HG02840 (cell line): ENCODE measurements around the gene FAT3.

Experiments used
- ATAC-seq: cut with Tn5 transposase; IDR thresholded peaks from one replicate; pipeline ENCODE4 v1.9.1; 2021; ENCODE audit warnings: mild to moderate bottlenecking, moderate library complexity, moderate number of reproducible peaks; ENCODE audit not compliant: unreplicated experiment, low FRiP score

Gene FAT3

DNA sequence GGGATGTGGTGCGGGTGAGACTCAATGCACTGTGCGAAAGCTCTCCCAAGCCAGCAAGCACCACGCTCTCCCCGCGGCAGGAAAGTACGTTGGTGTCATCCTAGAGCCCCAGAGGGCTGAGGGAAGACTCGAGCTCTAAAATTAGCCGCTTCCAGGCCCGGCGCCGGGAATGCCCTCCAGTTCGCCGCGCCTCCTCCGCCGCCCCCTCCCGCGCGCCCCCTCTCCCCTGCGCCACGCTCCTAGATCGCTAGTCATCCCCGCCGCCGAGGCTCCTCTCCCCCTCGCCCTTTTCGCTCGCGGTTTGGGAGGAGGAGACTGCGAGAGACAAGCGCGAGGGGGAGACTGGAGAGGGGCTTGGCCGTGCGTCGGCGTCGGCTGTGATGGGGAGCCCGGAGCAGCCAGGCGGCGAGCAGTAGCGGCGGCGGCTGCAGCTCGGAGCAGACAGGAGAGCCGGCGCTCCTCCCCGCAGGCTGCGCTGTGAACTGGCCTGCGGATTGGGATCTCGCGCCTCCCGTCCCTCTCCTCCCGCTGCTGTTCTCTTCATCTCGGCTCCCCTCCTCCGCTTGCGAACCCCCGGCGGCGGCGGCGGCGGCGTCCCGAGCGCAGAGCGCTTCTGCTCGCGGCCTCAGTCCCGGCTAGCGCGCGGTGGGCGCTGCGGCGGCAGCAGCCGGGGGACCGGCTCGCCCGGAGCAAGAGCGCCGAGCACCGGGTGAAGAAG is at the start of gene FAT3:
FAT3 (plus strand) TSS at position 412 of the 718 bp plus-strand sequence. CDS start 127,295 bp downstream, outside the sequence.
- no peak for ATAC-seq

DNA sequence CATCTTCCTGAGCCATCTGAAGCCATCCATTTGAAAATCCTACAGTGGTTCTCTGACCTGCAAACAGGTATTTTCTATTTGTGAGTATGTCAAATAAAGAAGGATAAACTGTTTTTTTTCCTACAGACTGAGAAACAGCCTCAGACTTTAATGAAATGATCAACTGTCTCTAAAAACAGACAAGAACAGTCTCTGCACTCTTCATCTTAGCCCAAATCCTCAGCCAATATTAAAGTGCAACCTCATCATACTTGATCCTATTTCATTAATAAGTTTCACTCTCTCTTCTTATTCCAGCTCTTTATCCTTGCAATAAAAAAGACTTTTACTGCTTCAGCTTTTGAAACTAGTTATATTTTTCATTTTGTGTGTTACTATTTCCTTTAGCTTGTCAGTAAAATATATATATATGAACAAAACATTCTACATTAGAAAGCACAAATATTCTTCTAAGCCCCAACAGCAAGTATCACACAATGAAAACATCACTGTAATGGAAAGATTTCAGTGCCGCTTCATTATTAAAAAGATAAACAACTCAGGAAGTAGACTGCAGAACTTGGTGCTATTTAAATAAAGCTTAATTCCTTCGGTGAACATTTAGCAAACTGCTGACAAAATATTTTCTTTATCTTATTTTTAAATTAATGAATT is 45.5 kb upstream of the FAT3 start:
- ATAC-seq: no peak

DNA sequence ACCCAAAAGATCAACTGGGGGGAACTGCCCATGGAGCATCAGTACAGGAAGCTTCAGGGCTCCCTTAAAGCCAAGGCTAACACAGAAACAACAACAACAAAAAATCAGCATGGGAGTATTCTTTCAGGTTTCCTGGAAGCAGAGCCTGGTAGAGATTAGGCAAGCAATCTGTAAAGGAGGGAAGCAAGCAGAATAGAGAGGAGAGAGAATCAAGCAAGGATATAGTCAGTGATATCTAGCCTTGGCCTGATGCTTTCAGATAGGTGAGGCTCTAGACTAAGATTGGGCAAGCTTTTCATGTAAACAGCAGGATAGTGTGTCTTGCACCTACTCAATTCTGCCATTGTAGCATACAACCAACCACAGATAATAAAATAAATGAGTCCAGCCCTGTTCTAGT is 44.4 kb upstream of the FAT3 start:
- no peak for ATAC-seq

DNA sequence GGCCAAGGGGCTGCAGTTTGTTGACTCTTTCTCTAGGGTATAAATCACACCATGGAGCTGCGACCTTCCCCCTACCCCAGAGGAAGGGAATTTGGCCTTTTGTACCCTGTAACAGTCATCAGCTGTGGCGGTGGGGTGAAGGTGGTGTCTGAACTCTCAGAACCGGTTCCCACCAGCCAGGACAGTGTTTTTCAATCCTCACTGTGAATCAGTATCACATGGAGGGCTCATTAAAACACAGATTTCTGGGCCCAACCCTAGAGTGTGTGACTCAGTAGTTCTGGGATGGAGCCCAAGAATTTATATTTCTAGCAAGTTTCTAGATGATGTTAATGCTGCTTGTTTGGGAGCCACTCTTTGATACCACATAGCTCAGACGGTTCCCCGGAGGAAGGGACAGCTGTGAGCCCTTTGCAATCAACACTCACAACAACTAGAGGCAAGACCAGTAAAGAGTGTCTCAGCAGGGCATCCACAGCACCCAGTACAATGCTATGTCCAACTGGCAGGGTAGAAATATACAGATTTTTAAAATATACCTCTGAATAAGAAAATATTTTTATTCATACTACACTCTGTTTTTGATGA is 43.9 kb upstream of the FAT3 start:
- no peak for ATAC-seq

DNA sequence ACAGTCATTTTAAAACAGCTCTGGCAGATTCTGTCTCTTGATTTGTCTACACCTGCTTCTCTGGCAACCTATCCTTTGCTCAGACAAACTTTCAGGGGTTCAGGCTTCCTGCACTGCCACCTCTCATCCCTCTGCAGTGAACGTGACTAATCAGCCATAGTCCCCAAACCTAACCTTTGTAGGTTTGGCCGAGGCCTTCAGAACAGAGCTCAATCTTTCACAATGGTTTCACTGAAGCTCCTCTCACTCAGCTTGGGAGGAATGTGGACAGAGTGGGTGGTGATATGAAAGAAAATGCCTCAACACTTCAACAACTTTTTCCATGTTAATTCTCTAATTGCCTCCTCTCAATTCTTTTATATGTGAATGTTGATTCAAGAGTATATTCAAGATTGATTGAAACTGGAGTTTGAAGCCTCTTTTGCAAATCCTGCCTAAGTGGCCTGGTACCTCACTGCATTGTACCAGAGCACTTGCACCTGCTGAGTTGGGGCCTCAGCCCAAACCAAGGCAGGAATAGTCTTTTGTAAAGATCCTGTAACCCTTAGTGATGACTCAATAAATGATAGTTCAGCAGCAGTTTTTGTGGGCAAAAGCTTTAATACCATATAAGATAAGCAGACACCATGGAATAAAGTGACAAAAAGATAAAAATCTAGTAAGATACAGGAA is 33.9 kb upstream of the FAT3 start:
- no peak for ATAC-seq

DNA sequence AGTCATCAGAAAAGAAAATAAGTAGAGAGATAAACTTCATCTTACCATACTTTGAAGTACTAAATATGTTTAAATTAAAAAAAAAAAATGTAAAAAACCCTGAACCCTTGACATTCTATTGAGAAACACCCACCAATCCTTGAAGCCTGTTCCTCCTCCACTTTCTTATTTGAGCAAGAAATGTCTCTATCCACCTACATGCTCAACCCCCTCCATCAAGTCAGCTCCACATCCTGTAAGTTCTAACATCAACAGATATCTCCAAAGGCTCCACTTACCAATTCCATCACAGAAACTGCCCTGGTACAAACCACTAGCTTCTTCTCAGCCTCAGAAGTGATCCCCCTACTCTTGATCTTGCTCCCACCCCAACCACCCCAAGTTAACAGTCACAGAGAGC is 32.5 kb upstream of the FAT3 start:
- no peak for ATAC-seq

DNA sequence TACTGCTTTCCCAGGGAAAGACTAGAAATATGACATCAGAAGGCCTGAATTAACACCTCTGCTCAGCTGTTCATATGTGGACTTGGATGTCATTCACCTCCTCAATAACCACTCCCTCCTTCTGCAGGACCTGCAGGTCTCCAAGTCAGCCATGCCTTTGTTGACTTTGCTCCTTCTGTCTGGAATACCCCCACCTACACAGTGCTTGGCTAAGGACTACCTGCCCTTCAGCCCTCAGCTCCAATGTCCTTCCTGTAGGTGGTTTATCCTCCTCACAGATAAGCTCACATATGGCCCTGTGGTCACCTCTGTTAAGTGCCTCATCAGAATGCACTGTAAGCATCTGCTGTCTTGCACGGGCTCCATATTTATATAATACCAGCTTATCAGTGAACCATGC is 26.4 kb upstream of the FAT3 start:
- no peak for ATAC-seq

DNA sequence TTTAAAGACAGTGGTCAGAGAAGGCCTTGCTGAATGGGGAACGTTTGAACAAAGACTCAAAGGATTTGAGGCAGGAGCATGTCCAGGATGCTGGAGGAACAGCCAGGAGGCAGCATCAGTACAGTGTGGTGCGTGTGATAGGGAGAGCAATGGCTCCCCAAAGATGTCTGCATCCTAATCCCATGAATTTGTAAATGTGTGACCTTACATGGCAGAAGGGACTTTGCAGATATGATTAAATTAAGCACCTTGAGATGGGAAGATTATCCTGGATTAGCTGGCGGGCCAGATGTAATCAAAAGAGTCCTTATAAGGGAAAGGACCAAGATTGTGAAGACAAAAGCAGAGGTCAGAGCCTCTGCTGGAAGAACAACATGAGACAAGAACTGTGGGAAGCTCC is 24.6 kb upstream of the FAT3 start:
- ATAC-seq: no peak

DNA sequence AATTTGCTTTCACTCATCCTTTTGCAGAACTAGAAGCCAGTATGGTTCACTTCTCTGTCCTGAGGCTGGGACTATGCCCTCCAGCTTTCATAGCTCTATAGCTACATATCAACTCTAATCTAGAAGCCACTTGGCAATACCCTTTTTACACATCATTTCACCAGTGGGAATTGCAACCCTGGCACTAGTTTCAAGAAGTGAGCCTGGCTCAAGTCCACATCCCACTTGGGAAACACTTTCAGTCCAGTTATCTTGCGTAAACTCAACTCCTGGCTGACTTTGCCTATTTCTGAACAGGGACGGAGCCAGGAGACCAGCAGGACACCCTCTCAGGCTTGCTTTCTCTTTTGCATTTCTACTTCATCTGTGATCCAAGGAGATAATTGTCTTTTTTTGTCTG is 19.9 kb upstream of the FAT3 start:
- no peak for ATAC-seq

DNA sequence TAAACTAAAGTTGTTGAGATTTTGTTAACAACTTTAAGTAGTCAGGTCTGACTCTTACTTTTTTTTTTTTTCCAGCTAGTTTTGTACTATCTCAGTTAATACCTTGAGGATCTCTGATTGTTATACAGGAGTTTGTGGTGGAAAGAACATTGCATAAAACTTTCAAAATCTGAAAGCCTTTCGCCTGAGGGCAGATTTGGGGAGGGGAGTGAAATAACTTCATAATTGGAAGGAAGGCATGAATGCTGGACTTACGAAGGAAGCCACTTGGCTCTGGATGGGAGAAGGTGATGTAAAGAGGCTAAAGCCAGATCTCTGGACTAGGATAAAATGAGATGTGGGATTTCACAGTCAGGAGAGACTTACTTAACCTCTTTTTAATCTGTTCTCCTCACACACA is 18.2 kb upstream of the FAT3 start:
- no peak for ATAC-seq

DNA sequence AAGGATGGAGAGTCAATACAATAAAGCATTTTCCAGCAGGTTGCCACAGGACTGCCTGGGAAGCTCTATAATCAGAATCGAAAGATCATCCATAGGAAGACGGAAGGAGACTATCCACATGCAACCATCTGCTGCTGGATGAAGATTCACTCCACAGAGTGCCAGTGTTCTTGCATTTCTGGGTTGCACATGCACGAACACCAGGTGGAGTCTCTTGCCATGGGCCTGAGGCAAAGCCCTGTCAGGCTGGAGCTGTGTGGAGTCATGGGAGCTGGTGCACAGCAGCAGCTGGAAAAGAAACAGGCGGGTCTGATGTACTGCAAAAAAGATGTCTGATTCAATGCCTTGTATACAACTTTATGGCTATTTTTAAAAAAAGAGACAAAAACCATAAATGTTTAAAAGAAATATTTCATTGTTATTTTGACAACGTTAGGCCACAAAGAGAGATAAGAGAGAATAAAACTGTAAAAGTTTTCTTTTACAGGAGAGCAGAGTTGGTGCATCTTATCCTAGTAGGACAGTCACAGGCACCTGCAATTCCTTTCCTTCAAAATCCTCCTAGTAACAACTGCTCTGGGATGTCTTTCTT is 12.9 kb upstream of the FAT3 start:
- ATAC-seq: no peak

DNA sequence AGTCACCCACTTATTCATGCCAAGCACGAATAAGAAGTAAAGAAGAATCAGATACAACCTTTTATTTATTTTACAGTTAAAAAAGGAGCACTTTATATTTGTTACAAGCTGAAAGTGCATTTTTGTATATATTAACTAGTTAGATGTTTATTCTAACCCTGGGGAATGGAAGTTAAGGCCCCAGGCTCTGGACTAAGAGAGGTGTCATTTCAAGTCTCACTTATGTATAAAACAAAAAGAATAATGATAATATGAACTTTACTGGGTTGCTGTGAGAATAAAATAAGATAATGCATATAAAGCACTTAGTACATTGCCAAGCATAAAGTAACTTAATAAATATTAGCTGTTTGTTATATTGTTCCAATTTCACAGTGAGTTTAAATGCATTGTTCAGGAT is 12.1 kb upstream of the FAT3 start:
- no peak for ATAC-seq

DNA sequence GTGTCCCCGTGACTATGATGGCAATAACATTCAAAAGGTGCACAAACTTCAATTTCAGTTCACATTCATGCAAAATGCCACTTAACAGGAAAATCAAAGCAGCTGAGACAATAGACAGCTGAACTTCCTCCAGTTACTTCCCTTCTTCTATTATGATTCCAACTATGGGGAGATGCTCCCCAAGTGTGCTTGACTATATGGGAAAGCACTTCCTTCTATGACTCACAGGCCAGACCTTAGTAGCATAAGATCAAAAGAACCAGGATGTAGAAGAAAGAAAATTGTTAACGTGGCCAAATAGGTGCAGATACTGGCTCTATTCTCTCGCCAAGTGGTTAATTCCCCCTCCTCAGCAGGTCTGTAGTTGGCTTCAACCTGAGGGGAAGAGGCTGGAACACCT is 7.8 kb upstream of the FAT3 start:
- no peak for ATAC-seq

DNA sequence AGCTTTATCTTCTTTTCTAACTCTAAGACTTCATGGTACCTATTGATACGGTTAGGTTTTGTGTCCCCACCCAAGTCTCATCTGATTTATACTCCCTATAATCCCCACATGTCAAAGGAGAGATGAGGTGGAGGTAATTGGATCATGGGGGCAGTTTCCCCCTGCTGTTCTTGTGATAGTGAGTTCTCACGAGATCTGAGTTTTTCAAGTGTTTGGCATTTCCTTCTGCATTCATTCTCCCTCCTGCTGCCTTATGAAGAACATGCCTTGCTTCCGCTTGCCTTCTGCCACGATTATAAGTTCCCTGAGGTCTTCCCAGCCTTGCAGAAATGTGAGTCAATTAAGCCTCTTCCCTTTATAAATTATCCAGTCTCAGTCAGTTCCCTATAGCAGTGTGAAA is 5.1 kb upstream of the FAT3 start:
- ATAC-seq: no peak

DNA sequence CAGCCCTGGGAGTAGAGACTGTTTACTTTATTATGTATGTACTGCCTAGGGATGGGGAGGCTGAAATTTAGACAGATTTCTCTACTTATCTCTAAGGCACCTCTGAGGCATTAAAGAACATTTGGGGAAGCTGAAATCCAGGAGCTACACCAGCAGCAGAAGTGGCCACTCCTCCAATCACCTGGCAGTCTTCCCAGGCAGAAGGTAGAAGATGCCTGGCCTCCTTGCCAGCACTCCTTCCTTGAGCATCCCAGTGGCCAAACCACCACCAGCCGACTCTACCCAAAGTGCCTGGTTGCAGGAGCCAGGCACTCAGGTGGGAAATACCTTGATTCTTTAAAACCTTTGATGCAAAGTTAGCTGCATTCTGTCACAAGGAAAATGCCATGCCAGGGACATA is 1.9 kb upstream of the FAT3 start:
- ATAC-seq: no peak

DNA sequence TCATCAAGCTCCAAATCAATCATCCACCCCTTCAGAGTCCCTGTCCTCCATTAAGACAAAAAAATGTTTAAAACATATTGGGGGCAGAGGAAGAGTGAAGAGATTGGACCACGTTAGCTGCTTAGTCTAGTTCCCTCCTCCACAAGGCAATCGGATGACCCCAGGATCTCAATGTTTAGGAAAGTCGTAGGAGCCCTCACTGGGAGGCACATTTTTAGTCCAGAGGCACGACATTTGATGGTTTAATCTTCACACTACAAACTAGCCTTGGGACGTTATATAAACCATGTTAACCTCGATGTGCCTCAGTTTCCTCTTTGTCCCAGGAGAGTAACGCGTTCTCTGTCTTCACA is 588 bp upstream of the FAT3 start:
- no peak for ATAC-seq

DNA sequence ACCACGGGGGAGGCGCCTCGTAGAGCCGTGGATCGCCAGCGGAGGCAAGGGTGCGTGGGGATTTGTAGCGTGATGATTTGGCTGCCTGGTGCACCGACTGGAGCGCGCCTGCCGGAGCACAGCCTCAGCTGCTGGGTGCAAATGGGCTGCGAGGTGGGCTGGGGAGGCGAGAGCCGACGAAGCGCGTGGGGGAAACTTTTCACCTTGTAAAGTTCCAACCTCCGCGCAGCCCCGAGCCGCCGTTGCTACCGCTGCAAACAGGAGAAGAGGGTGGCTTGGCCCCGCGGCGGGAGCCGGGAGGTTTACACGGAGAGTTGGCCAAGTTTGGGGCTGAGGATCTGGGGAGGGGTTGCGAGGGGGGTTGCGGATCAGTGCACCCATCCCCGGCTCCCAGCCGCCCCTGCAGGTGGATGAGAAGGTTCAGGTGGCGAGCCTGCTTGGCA is 528 bp downstream of the FAT3 start:
- no peak for ATAC-seq

DNA sequence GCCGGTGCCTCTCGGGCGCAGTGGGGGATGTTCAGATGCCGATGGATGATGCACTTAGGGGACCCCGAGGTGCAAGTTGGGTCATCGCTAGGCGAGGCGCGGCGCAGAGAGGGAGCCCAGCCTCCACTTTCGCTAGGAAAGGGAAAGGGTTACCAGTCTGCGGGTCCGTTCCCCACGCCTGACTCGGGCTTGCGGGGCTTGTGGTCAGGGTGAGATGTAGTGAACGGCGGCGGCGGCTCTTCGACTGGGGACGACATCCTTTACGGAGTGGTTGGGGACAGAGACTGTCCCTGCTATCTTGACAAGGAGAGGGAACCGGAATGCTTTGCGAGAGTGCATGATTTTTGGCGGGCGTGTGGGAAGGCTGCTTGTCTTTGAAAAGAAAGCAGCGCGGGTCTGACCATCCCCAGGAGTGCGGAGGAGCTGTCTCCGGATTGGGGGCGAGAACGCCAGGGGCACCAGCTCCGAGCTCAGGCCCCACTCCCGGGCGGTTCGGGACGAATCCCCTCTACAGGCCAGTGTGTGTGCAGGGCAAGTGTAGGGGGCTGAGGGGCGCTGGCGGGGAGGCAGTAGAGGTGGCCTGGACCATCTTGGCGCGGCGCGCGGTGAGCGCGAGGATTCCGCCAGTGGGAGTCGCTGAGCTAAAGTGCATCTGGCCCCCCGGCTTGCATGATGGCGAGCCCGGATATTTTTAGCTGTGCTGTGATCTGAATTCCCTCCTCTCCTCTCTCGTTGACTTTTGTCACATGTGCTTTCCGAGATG is 1.1 kb downstream of the FAT3 start:
- no peak for ATAC-seq

DNA sequence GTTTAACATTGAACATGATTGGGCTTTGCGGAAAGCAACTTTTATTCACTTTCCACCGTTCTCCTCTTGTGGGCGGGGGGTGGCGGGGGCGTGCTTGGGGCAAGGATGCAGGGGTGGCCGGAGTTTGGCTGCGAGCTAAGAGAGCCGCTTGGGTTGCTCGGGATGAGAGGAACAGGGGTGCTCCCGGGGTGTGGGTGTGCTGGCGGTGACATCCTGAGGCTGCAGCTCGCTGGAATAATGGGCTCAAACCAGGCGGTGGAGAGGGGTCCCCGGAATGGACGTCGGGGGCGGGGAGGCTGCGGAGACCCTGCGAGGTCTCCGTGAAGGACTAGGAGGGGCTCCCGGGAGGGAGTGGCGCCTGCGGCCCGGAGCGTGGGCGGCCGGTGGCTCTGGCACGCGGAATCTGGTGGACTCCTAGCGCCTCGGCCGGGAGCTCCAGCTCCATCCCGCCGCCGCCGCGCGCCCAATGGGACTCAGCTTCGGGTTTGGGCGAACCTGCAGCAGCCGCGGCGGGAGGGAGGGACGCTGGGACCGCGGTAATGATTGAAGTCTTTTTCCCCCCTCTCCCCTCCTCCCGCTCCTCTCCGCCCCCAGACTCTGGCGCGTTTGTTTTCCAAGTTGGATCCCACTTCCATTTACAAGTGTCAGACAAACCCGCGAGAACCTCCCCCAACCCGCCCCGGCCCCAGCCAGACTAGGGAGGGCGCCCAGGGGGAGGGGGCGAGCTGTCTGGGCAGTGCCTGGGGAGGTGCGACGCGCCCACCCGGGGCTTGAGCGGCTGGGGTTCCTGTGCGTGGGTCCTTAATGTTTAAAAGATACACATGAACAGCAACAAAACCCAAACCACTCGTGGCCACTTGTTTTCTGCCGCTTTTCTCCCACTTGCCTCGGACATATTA is 2.0 kb downstream of the FAT3 start:
- no peak for ATAC-seq
